Temporal lobe (tissue), 1 donor: Measurements from ENCODE around the gene CLDN20. TPM values are rescaled to one million over a fixed set of nuclear protein-coding genes. Genes with fewer than 3 reads are reported as not detected.

Experiments
- total RNA-seq: library from RNA; depleted of rRNA; stranded (reverse); fragments of >200 nt; gene quantifications from one replicate; pipeline ENCODE4 v1.2.3, GENCODE V29; 2014

Gene CLDN20
- total RNA-seq, 1 donor from 2014 or later: not detected

Other genes with a start within 250 kb of the CLDN20 start
- gene TFB1M, start 50.5 kb downstream of the CLDN20 start, total RNA-seq: 14.5 TPM
- gene NOX3, start 191.8 kb downstream of the CLDN20 start, total RNA-seq: not detected